Measurements from ENCODE around the gene UGT3A1. TPM values are rescaled to one million over a fixed set of nuclear protein-coding genes. Genes with fewer than 3 reads are reported as not detected.

The UGT3A1 gene
- total and polyA plus RNA-seq, 2 donors (not counting 1 experiment from before 2014, with no cell fraction given): not detected

DNA sequence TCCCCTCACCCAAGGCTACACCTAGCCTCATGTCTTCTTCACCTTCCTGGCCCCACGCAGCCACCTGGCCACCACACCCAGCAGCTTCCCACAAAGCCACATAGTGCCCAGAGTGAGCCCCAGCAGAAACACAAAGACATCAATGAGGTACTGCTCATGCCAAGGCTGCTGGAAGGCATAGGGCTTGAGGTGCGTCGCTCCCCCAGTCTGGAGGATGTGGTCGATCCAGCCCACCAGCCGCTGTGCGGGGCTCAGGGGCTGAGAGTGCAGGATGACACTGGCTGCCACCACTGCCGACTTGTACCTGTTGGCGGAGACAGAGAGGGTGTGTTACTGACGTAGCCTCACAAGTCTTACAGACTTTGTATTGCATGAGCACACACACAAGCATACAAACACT is 37.0 kb downstream of the UGT3A1 start:
- H3K27ac ChIP-seq (ENCODE audit: insufficient read depth, low read length): no peak overlapping the region
- no peaks in the 10 kb centered on the region for H3K36me3 ChIP-seq (ENCODE audit: control insufficient read depth, insufficient read depth, low read length)
- H3K27me3 ChIP-seq (ENCODE audit: control insufficient read depth, insufficient read depth, low read length): peaks cover 11% of the 10 kb centered on the region
- no peaks in the 10 kb centered on the region for H4K20me1 ChIP-seq (ENCODE audit: control insufficient read depth, extremely low read depth, insufficient read depth, low read length)
- no peaks in the 10 kb centered on the region for H3K9me3 ChIP-seq (ENCODE audit: control insufficient read depth, insufficient read depth, low read depth, low read length)
- TF ChIP-seq EZH2 (IDR thresholded peaks at IDR 0.05; ENCODE audit: low read length, missing control alignments): no peak
- H3K9ac ChIP-seq (ENCODE audit: insufficient read depth, low read length): no peak overlapping the region
- no peaks in the 10 kb centered on the region for H3K79me2 ChIP-seq (ENCODE audit: control insufficient read depth, insufficient read depth, low read length)
- H2AFZ ChIP-seq (ENCODE audit: low read length): no peak overlapping the region
- H3K4me2 ChIP-seq (ENCODE audit: extremely low read depth, insufficient read depth, low read length): no peak overlapping the region
- H3K4me1 ChIP-seq (ENCODE audit: control insufficient read depth, extremely low read depth, insufficient read depth, low read length): no peaks in the 10 kb centered on the region
- DNase-seq (ENCODE audit: low read depth in 2 of 2): no peak
- H3K4me3 ChIP-seq (replicated peaks in 1 of 4; ENCODE audit: control extremely low read depth in 1 of 4, insufficient read depth in 1 of 4, low read depth in 3 of 4, low read length in 4 of 4): no peak overlapping the region

GRCh38 chr5:35947085-35947484 is 44.1 kb downstream of the UGT3A1 start:
- H4K20me1 ChIP-seq (ENCODE audit: control insufficient read depth, extremely low read depth, insufficient read depth, low read length): no peaks in the 10 kb centered on the region
- H3K9ac ChIP-seq (ENCODE audit: insufficient read depth, low read length): no peak overlapping the region
- no peaks in the 10 kb centered on the region for H3K9me3 ChIP-seq (ENCODE audit: control insufficient read depth, insufficient read depth, low read depth, low read length)
- no peaks in the 10 kb centered on the region for H3K79me2 ChIP-seq (ENCODE audit: control insufficient read depth, insufficient read depth, low read length)
- DNase-seq (ENCODE audit: low read depth in 2 of 2): no peak
- no peak overlapping the region for H3K27ac ChIP-seq (ENCODE audit: insufficient read depth, low read length)
- H3K4me2 ChIP-seq (ENCODE audit: extremely low read depth, insufficient read depth, low read length): no peak overlapping the region
- H3K27me3 ChIP-seq (ENCODE audit: control insufficient read depth, insufficient read depth, low read length): peaks cover 3% of the 10 kb centered on the region
- H3K4me3 ChIP-seq (replicated peaks in 1 of 4; ENCODE audit: control extremely low read depth in 1 of 4, insufficient read depth in 1 of 4, low read depth in 3 of 4, low read length in 4 of 4): no peak overlapping the region
- no peaks in the 10 kb centered on the region for H3K4me1 ChIP-seq (ENCODE audit: control insufficient read depth, extremely low read depth, insufficient read depth, low read length)
- no peaks in the 10 kb centered on the region for H3K36me3 ChIP-seq (ENCODE audit: control insufficient read depth, insufficient read depth, low read length)
- TF ChIP-seq EZH2 (IDR thresholded peaks at IDR 0.05; ENCODE audit: low read length, missing control alignments): no peak
- TF ChIP-seq CTCF (conservative IDR thresholded peaks at IDR 0.05 in 1 of 2, IDR thresholded peaks at IDR 0.05 in 1 of 2; ENCODE audit: low read depth in 1 of 2, low read length in 2 of 2): no peak
- no peak overlapping the region for H2AFZ ChIP-seq (ENCODE audit: low read length)

DNA sequence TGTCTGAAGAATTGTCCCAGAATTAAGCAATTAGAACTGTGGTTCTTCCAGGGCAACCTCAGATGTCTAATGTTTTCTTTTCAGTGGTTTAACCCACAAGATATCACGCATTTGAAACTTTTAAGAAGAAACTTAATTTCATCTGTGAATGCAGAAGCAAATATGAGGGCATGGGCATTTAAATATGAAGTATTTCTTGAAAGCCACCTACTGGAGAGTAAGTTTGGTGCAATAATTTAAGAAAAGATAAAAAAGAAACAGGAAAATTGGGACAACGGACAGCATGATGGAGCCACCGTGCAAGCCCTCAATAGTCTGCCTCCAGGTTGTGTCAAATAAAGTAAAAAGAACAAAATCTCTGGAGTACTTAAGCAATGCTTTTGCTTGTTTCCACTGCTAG is 51.6 kb downstream of the UGT3A1 start:
- H3K36me3 ChIP-seq (ENCODE audit: control insufficient read depth, insufficient read depth, low read length): no peaks in the 10 kb centered on the region
- peaks cover 3% of the 10 kb centered on the region for H3K27me3 ChIP-seq (ENCODE audit: control insufficient read depth, insufficient read depth, low read length)

More for the DNA sequence above, 51.6 kb downstream of the UGT3A1 start:
- Histone ChIP-seq H3K4me3 (replicated peaks in 1 of 4; ENCODE audit: control extremely low read depth in 1 of 4, insufficient read depth in 1 of 4, low read depth in 3 of 4, low read length in 4 of 4) (no peak overlapping the region), H3K9me3 (ENCODE audit: control insufficient read depth, insufficient read depth, low read depth, low read length) (no peaks in the 10 kb centered on the region), H3K4me2 (ENCODE audit: extremely low read depth, insufficient read depth, low read length) (no peak overlapping the region), H3K4me1 (ENCODE audit: control insufficient read depth, extremely low read depth, insufficient read depth, low read length) (no peaks in the 10 kb centered on the region), H3K79me2 (ENCODE audit: control insufficient read depth, insufficient read depth, low read length) (no peaks in the 10 kb centered on the region), H2AFZ (ENCODE audit: low read length) (no peak overlapping the region), H3K9ac (ENCODE audit: insufficient read depth, low read length) (no peak overlapping the region), H4K20me1 (ENCODE audit: control insufficient read depth, extremely low read depth, insufficient read depth, low read length) (no peaks in the 10 kb centered on the region), H3K27ac (ENCODE audit: insufficient read depth, low read length) (no peak overlapping the region)
- DNase-seq (ENCODE audit: low read depth in 2 of 2): no peak
- TF ChIP-seq CTCF (conservative IDR thresholded peaks at IDR 0.05 in 1 of 2, IDR thresholded peaks at IDR 0.05 in 1 of 2; ENCODE audit: low read depth in 1 of 2, low read length in 2 of 2): peak in 1 of 2 donors; percentile 24
- TF ChIP-seq EZH2 (IDR thresholded peaks at IDR 0.05; ENCODE audit: low read length, missing control alignments): no peak
